ENCODE measurements around the gene CST9L. TPM values are rescaled to one million over a fixed set of nuclear protein-coding genes. Genes with fewer than 3 reads are reported as not detected.
A peak's percentile ranks its signal among the peaks of the same experiment; 100 is the strongest.

CST9L gene
- total RNA-seq, result not detected
- long read RNA-seq, result 0 reads

- Histone ChIP-seq H3K4me1 (no peaks in the 10 kb centered on the region), H3K9me3 (replicated peaks) (peaks cover 1% of the 10 kb centered on the region), H3K27ac (replicated peaks) (no peak within 1 kb of the TSS), H3K4me3 (no peak within 1 kb of the TSS), H3K27me3 (ENCODE audit: low read depth) (peaks cover 48% of the 10 kb centered on the region), H3K36me3 (no peaks in the 10 kb centered on the region)
- DNase-seq, result no peak
- intact Hi-C loops (cut with micrococcal nuclease), result no loop called here
- no peak for TF ChIP-seq CTCF (IDR thresholded peaks at IDR 0.05; ENCODE audit: borderline replicate concordance)
Measured at GRCh38 chr20:23568320-23568970, at the start of gene CST9L. Gene CST9L (minus strand): TSS chr20:23568484. CDS start chr20:23568450, 34 bp downstream.

- Histone ChIP-seq H3K4me1 (peaks cover 13% of the 10 kb centered on the region), H3K27ac (replicated peaks) (peak overlapping the region; percentile 53), H3K27me3 (ENCODE audit: low read depth) (no peaks in the 10 kb centered on the region), H3K9me3 (replicated peaks) (no peaks in the 10 kb centered on the region), H3K36me3 (no peaks in the 10 kb centered on the region), H3K4me3 (no peak overlapping the region)
- no peak for DNase-seq
- intact Hi-C loops (cut with micrococcal nuclease), result no loop called here
- no peak for TF ChIP-seq CTCF (IDR thresholded peaks at IDR 0.05; ENCODE audit: borderline replicate concordance)
Measured at GRCh38 chr20:23614163-23614562, 45.9 kb upstream of the CST9L start.

GRCh38 chr20:23613676-23614075, 45.4 kb upstream of the CST9L start:
- Histone ChIP-seq H3K4me1 (peaks cover 13% of the 10 kb centered on the region), H3K4me3 (no peak overlapping the region), H3K27me3 (ENCODE audit: low read depth) (no peaks in the 10 kb centered on the region), H3K9me3 (replicated peaks) (no peaks in the 10 kb centered on the region), H3K36me3 (no peaks in the 10 kb centered on the region), H3K27ac (replicated peaks) (peak overlapping the region; percentile 53)
- TF ChIP-seq CTCF (IDR thresholded peaks at IDR 0.05; ENCODE audit: borderline replicate concordance), result no peak
- DNase-seq, result no peak
- intact Hi-C loops (cut with micrococcal nuclease), result no loop called here

GRCh38 chr20:23612396-23612795, 44.1 kb upstream of the CST9L start:
- no peak overlapping the region for H3K27ac ChIP-seq (replicated peaks)
- H3K4me3 ChIP-seq, result no peak overlapping the region
- H3K4me1 ChIP-seq, result peaks cover 13% of the 10 kb centered on the region
- DNase-seq, result no peak
- H3K27me3 ChIP-seq (ENCODE audit: low read depth), result no peaks in the 10 kb centered on the region
- no peaks in the 10 kb centered on the region for H3K36me3 ChIP-seq
- no peaks in the 10 kb centered on the region for H3K9me3 ChIP-seq (replicated peaks)
- intact Hi-C loops (cut with micrococcal nuclease), result no loop called here
- no peak for TF ChIP-seq CTCF (IDR thresholded peaks at IDR 0.05; ENCODE audit: borderline replicate concordance)

GRCh38 chr20:23609486-23610109, 41.3 kb upstream of the CST9L start:
- no peak for TF ChIP-seq CTCF (IDR thresholded peaks at IDR 0.05; ENCODE audit: borderline replicate concordance)
- H3K4me1 ChIP-seq, result peaks cover 16% of the 10 kb centered on the region
- no peaks in the 10 kb centered on the region for H3K36me3 ChIP-seq
- H3K4me3 ChIP-seq, result no peak overlapping the region
- H3K27ac ChIP-seq (replicated peaks), result no peak overlapping the region
- intact Hi-C loops (cut with micrococcal nuclease), result loop anchor here (10.0 kb wide), 1 partner anchor 165 kb away; no protein-coding TSS in a partner anchor
- DNase-seq, result no peak
- H3K9me3 ChIP-seq (replicated peaks), result no peaks in the 10 kb centered on the region
- H3K27me3 ChIP-seq (ENCODE audit: low read depth), result no peaks in the 10 kb centered on the region

All from left ventricle myocardium inferior (tissue), 1 donor.